CD4-positive, alpha-beta T cell (primary cell): ENCODE results near the gene SLC25A20. TPM values are rescaled to one million over a fixed set of nuclear protein-coding genes. Genes with fewer than 3 reads are reported as not detected.

ENCODE experiments used
- ATAC-seq: fragments of 200-7000 bp; cut with Tn5 transposase; one replicate; pipeline ENCODE4 v1.10.0; 2022; ENCODE audit warnings: mild to moderate bottlenecking; ENCODE audit not compliant: poor library complexity
- CTCF ChIA-PET: fragments of 350-600 bp; sonication (Branson Sonifier 250); formaldehyde crosslinking; loops from one replicate; lab custom pipeline; 2021; ENCODE audit warnings: antibody characterized with exemption, inconsistent platforms; lab: Charles Lee
- POLR2A ChIA-PET: fragments of 350-600 bp; sonication (Branson Sonifier 250); formaldehyde crosslinking; loops from one replicate; lab custom pipeline; 2021; ENCODE audit warnings: antibody characterized with exemption, inconsistent platforms; lab: Charles Lee
- DNase-seq, 14 experiments: peaks; one replicate each; pipeline ENCODE4 v3.0.0-alpha.2; 2013 to 2020; ENCODE audit warnings: mixed read lengths in 2 of 14
- H3K27ac ChIP-seq, 2 donors: one replicate each; pipeline versions ENCODE4 v1.5.1 to v1.7.0; 2013; ENCODE audit warnings: low read length in 2 of 2, low read depth in 1 of 2, mild to moderate bottlenecking in 1 of 2
- H3K27me3 ChIP-seq, 2 experiments: 1 replicate in 1 of 2; 2 replicates in 1 of 2; pipeline versions ENCODE4 v1.6.1 to v1.7.0; 2013; ENCODE audit warnings: low read length in 2 of 2, control low read depth in 1 of 2, mild to moderate bottlenecking in 1 of 2, moderate library complexity in 1 of 2; ENCODE audit not compliant: insufficient read depth in 2 of 2, control insufficient read depth in 1 of 2
- H3K36me3 ChIP-seq: one replicate; pipeline ENCODE4 v1.6.1; 2013; ENCODE audit warnings: low read length, control low read depth; ENCODE audit not compliant: insufficient read depth
- H3K4me1 ChIP-seq: one replicate; pipeline ENCODE4 v1.6.1; 2013; ENCODE audit warnings: low read length, control low read depth; ENCODE audit not compliant: insufficient read depth
- H3K4me3 ChIP-seq: one replicate; pipeline ENCODE4 v1.5.1; 2013; ENCODE audit warnings: mild to moderate bottlenecking, low read length, moderate library complexity
- H3K9me3 ChIP-seq, 2 experiments: 1 replicate in 1 of 2; 2 replicates in 1 of 2; pipeline versions ENCODE4 v1.6.1 to v1.7.0; 2013; ENCODE audit warnings: low read length in 2 of 2, mild to moderate bottlenecking in 2 of 2, control low read depth in 1 of 2, moderate library complexity in 1 of 2; ENCODE audit not compliant: control insufficient read depth in 1 of 2, insufficient read depth in 1 of 2
- H3K27ac Mint-ChIP-seq: one replicate; pipeline ENCODE4 v1.8.0; 2020; ENCODE audit warnings: mixed read lengths
- H3K27me3 Mint-ChIP-seq: one replicate; pipeline ENCODE4 v1.8.0; 2021; ENCODE audit warnings: mixed read lengths
- H3K36me3 Mint-ChIP-seq: one replicate; pipeline ENCODE4 v1.8.0; 2021; ENCODE audit warnings: low read depth, mixed read lengths
- H3K4me1 Mint-ChIP-seq: one replicate; pipeline ENCODE4 v1.8.0; 2021; ENCODE audit warnings: low read depth, mixed read lengths
- H3K4me3 Mint-ChIP-seq: one replicate; pipeline ENCODE4 v1.8.0; 2020; ENCODE audit warnings: mild to moderate bottlenecking, mixed read lengths
- H3K9me3 Mint-ChIP-seq: one replicate; pipeline ENCODE4 v1.8.0; 2020; ENCODE audit warnings: mixed read lengths
- CTCF ChIP-seq: fragments of 200-600 bp; IDR thresholded peaks from one replicate; pipeline ENCODE4 v1.8.0; 2022; ENCODE audit warnings: antibody characterized with exemption, mild to moderate bottlenecking
- intact Hi-C, 2 experiments: fragments of 100-400 bp; cut with DNase I in 1 of 2; cut with micrococcal nuclease in 1 of 2; formaldehyde crosslinking; loops; one replicate each; pipeline versions ENCODE4 v1.15.1 to v1.9.0; 2023 to 2025; cut with DNase I, micrococcal nuclease
- total RNA-seq, 174 experiments: library from RNA in 2 of 174; stranded (reverse) in 2 of 174; gene quantifications; one replicate each; pipeline ENCODE4 v1.2.3 and lab custom pipeline; 2021 to 2026

Gene SLC25A20
- total RNA-seq, 2 experiments from 2014 or later: 0.41 to 0.78 TPM

GRCh38 chr3:48899273-48899672 is 591 bp upstream of the SLC25A20 start:
- Histone ChIP-seq H3K9me3 (no peaks in the 10 kb centered on the region), H3K27ac (peak overlapping the region; percentile 71 to 84), H3K27me3 (no peaks in the 10 kb centered on the region), H3K4me1 (peaks cover 50% of the 10 kb centered on the region), H3K4me3 (peak overlapping the region; percentile 92), H3K36me3 (no peaks in the 10 kb centered on the region)
- peaks cover 40% of the 10 kb centered on the region for H3K4me1 Mint-ChIP-seq
- no peaks in the 10 kb centered on the region for H3K27me3 Mint-ChIP-seq
- no peaks in the 10 kb centered on the region for H3K9me3 Mint-ChIP-seq
- ChIA-PET CTCF (interaction anchor here (1.5 to 3.0 kb wide), 2 partner anchors 20 to 213 kb away, joined by 4 to 21 read pairs; partner anchors contain the start of genes ARIH2 and NCKIPSD), POLR2A (interaction anchor here (0.6 to 4.1 kb wide), 7 partner anchors 19 to 194 kb away, joined by 3 to 68 read pairs (median 11); partner anchors contain the start of genes ARIH2, IP6K2, PRKAR2A and QRICH1)
- H3K36me3 Mint-ChIP-seq: peaks cover 8% of the 10 kb centered on the region
- ATAC-seq: peak; percentile 22
- no peak for TF ChIP-seq CTCF
- H3K27ac Mint-ChIP-seq: peak overlapping the region; percentile 78
- intact Hi-C loops: loop anchor here (2.0 to 5.0 kb wide), 5 partner anchors 33 to 807 kb away; partner anchors contain the start of gene PRKAR2A (in 2 of the 2)
- peak overlapping the region; percentile 95 for H3K4me3 Mint-ChIP-seq
- peak in 7 of 14 experiments; percentile 11 to 80 (median 50) for DNase-seq

- Histone ChIP-seq H3K9me3 (no peaks in the 10 kb centered on the region), H3K4me3 (peak overlapping the region; percentile 92), H3K27me3 (no peaks in the 10 kb centered on the region), H3K4me1 (peaks cover 51% of the 10 kb centered on the region), H3K36me3 (no peaks in the 10 kb centered on the region), H3K27ac (peak overlapping the region; percentile 71 to 84)
- Mint-ChIP-seq H3K36me3 (peaks cover 8% of the 10 kb centered on the region), H3K27me3 (no peaks in the 10 kb centered on the region), H3K4me3 (peak overlapping the region; percentile 95), H3K9me3 (no peaks in the 10 kb centered on the region), H3K27ac (peak overlapping the region; percentile 78), H3K4me1 (peaks cover 40% of the 10 kb centered on the region)
- DNase-seq (peak in 3 of 14 experiments; percentile 15 to 27 (median 24)), ATAC-seq (no peak)
- ChIA-PET CTCF (interaction anchor here (0.9 to 3.0 kb wide), 2 partner anchors 21 to 262 kb away, joined by 3 to 21 read pairs; partner anchors contain the start of genes ARIH2 and SLC26A6), POLR2A (interaction anchor here (0.6 to 4.1 kb wide), 12 partner anchors 21 to 597 kb away, joined by 3 to 68 read pairs (median 6); partner anchors contain the start of genes ARIH2, IP6K2, NME6 and PRKAR2A)
- no peak for TF ChIP-seq CTCF
- intact Hi-C loops: loop anchor here (1.0 to 5.0 kb wide), 7 partner anchors 21 to 805 kb away; partner anchors contain the start of genes PRKAR2A (in 2 of the 2) and ARIH2 (in 1 of the 2)
These were observed 964 bp downstream of the SLC25A20 start for GRCh38 chr3:48897460-48898376.

GRCh38 chr3:48896936-48897335 is 1.7 kb downstream of the SLC25A20 start:
- Mint-ChIP-seq H3K27me3 (no peaks in the 10 kb centered on the region), H3K4me1 (peaks cover 45% of the 10 kb centered on the region), H3K27ac (peak overlapping the region; percentile 78), H3K9me3 (no peaks in the 10 kb centered on the region), H3K4me3 (peak overlapping the region; percentile 63), H3K36me3 (peaks cover 15% of the 10 kb centered on the region)
- ChIA-PET CTCF (interaction anchor here (3.0 kb wide), 1 partner anchor 22 kb away, joined by 21 read pairs; the partner anchor contains the start of gene ARIH2), POLR2A (interaction anchor here (2.8 to 4.1 kb wide), 2 partner anchors 21 to 85 kb away, joined by 11 to 68 read pairs; partner anchors contain the start of gene ARIH2)
- Histone ChIP-seq H3K9me3 (no peaks in the 10 kb centered on the region), H3K27me3 (no peaks in the 10 kb centered on the region), H3K27ac (no peak overlapping the region), H3K4me3 (no peak overlapping the region), H3K4me1 (peaks cover 51% of the 10 kb centered on the region), H3K36me3 (peaks cover 6% of the 10 kb centered on the region)
- TF ChIP-seq CTCF: no peak
- no peak for DNase-seq
- ATAC-seq: no peak
- intact Hi-C loops: loop anchor here (5.0 kb wide), 4 partner anchors 35 to 805 kb away; partner anchors contain the start of gene PRKAR2A (in 2 of the 2)
